ENCODE measurements around the gene RNU1-1. TPM values are rescaled to one million over a fixed set of nuclear protein-coding genes. Genes with fewer than 3 reads are reported as not detected.

RNU1-1 gene
- total and polyA plus RNA-seq, 9 of the 15 experiments (the other 6 are each of a cell fraction or from before 2014, with no cell fraction given), result under 0.01 to 32,823 (median 2,538) TPM; not detected in 4

GRCh38 chr1:16513412-16514106 is 526 bp downstream of the RNU1-1 start (continued):
- TF ChIP-seq, protein P1, sequence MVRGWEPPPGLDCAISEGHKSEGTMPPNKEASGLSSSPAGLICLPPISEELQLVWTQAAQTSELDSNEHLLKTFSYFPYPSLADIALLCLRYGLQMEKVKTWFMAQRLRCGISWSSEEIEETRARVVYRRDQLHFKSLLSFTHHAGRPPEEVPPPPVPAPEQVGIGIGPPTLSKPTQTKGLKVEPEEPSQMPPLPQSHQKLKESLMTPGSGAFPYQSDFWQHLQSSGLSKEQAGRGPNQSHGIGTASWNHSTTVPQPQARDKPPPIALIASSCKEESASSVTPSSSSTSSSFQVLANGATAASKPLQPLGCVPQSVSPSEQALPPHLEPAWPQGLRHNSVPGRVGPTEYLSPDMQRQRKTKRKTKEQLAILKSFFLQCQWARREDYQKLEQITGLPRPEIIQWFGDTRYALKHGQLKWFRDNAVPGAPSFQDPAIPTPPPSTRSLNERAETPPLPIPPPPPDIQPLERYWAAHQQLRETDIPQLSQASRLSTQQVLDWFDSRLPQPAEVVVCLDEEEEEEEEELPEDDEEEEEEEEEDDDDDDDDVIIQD (CRISPR knock-in tag; IDR thresholded peaks at IDR 0.05), result 0 out of 2 replicates have a peak, but pooled peaks have one; percentile 21
- TF ChIP-seq THAP12 (CRISPR knock-in tag; IDR thresholded peaks at IDR 0.05) (peak; percentile 96), HMGXB4 (CRISPR knock-in tag; IDR thresholded peaks at IDR 0.05) (0 out of 2 replicates have a peak, but pooled peaks have one; percentile 63), HIVEP1 (CRISPR knock-in tag; IDR thresholded peaks at IDR 0.05) (peak; percentile 88), RHOXF2B (CRISPR knock-in tag; conservative IDR thresholded peaks at IDR 0.05) (peak; percentile 98), DEAF1 (CRISPR knock-in tag; IDR thresholded peaks at IDR 0.05) (peak; percentile 81), NR2F6 (CRISPR knock-in tag; IDR thresholded peaks at IDR 0.05) (peak; percentile 97), ZNF3 (CRISPR knock-in tag; IDR thresholded peaks at IDR 0.05) (peak; percentile 94), VEZF1 (CRISPR knock-in tag; IDR thresholded peaks at IDR 0.05) (0 out of 2 replicates have a peak, but pooled peaks have one; percentile 28), YY1 (IDR thresholded peaks at IDR 0.05; ENCODE audit: borderline replicate concordance in 1 of 3, control insufficient read depth in 1 of 3, extremely low read depth in 1 of 3, insufficient read depth in 3 of 3, insufficient read length in 1 of 3, insufficient replicate concordance in 2 of 3, low read depth in 1 of 3, low read length in 2 of 3) (peak in 1 of 3 experiments; percentile 70), DMBX1 (CRISPR knock-in tag; IDR thresholded peaks at IDR 0.05; ENCODE audit: borderline replicate concordance) (peak; percentile 45; the same call in 1 of the 2 replicates), TCF3 (CRISPR knock-in tag; IDR thresholded peaks at IDR 0.05) (peak; percentile 40; the same call in 1 of the 2 replicates), POLR2AphosphoS5 (IDR thresholded peaks at IDR 0.05; ENCODE audit: control insufficient read depth, insufficient read depth, low read depth, low read length) (peak; percentile 96), HNRNPL (IDR thresholded peaks at IDR 0.05; ENCODE audit: low read depth, low read length) (0 out of 2 replicates have a peak, but pooled peaks have one; percentile 12)
- TF ChIP-seq, protein P2, sequence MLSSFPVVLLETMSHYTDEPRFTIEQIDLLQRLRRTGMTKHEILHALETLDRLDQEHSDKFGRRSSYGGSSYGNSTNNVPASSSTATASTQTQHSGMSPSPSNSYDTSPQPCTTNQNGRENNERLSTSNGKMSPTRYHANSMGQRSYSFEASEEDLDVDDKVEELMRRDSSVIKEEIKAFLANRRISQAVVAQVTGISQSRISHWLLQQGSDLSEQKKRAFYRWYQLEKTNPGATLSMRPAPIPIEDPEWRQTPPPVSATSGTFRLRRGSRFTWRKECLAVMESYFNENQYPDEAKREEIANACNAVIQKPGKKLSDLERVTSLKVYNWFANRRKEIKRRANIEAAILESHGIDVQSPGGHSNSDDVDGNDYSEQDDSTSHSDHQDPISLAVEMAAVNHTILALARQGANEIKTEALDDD (IDR thresholded peaks at IDR 0.05), result peak; percentile 53; the same call in 1 of the 2 replicates
